NCI-H1048 (cell line): ENCODE data around the gene RAD51.
A peak's percentile ranks its signal among the peaks of the same experiment; 100 is the strongest.
"Not testable (repeated sequence)": the region's sequence is repeated elsewhere in the genome, so short reads cannot be mapped to it uniquely, and the experiment has no call there.

Experiments used
- DNase-seq: peaks from one replicate; lab custom pipeline; 2025; lab: John Stamatoyannopoulos, UW

Gene RAD51

DNA sequence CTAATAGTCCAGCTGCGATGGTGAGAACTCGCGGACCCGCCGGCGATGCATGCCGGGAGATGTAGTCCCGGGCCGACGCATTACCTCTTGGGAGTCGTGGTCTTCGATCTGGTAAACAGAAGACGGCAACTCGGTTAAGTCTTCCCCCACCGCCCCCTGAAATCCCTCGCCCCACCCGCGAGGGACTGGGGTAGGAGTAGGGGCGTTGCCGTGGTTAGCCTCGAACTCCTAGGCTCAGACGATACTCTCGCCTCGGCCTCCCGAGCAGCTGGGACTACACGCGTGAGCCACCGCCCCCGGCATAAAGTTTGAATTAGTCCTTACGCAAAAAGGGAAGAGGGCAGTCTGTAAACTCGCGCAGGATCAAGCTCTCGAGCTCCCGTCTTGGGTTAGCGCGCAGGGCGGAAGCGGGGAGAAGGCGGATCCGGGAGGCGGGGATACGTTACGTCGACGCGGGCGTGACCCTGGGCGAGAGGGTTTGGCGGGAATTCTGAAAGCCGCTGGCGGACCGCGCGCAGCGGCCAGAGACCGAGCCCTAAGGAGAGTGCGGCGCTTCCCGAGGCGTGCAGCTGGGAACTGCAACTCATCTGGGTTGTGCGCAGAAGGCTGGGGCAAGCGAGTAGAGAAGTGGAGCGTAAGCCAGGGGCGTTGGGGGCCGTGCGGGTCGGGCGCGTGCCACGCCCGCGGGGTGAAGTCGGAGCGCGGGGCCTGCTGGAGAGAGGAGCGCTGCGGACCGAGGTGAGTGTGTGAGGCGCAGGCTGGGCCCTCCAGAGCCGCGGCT is at the start of gene RAD51:
TSS of gene RAD51 (plus strand) at position 487 of the 781 bp plus-strand sequence. CDS start 3,585 bp downstream, outside the sequence.
- peak; percentile 83 for DNase-seq

- DNase-seq = no peak
These were observed 47.5 kb upstream of the RAD51 start for GRCh38 chr15:40647523-40647922.

GRCh38 chr15:40650479-40650878 is 44.5 kb upstream of the RAD51 start:
- DNase-seq = no peak

DNA sequence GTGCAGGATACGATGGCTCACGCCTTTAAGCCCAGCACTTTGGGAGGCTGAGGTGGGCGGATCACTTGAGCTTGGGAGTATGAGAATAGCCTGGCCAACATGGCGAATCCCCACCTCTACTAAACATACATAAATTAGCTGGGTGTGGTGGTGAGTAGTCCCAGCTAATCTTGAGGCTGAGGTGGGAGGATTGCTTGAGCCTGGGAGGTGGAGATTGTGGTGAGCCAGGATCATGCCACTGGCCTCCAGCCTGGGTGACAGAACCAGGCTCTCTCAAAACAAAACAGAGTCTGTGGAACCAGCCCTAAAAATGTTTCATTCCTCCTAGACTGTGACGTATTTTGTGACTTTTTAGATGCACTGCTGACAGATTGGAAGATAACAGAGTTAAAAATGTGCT is 34.3 kb upstream of the RAD51 start:
- no peak for DNase-seq

GRCh38 chr15:40664909-40665308 is 30.1 kb upstream of the RAD51 start:
- DNase-seq = no peak

DNA sequence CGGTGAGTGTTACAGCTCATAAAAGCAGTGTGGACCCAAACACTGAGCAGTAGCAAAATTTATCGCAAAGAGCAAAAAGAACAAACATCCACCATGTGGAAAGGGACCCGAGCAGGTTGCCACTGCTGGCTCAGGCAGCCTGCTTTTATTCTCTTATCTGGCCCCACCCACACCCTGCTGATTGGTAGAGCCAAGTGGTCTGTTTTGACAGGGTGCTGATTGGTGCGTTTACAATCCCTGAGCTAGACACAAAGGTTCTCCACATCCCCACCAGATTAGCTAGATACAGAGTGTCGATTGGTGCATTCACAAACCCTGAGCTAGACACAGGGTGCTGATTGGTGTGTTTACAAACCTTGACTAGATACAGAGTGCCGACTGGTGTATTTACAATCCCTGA is 18.7 kb upstream of the RAD51 start:
- not testable (repeated sequence) for DNase-seq

DNA sequence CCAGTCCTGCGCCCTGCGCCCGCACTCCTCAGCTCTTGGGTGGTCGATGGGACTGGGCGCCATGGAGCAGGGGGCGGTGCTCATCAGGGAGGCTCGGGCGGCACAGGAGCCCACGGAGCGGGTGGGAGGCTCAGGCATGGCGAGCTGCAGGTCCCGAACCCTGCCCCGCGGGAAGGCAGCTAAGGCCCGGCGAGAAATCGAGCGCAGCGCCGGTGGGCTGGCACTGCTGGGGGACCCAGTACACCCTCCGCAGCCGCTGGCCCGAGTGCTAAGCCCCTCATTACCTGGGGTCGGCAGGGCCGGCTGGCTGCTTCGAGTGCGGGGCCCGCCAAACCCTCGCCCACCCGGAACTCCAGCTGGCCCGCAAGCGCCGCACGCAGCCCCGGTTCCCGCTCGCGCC is 18.1 kb upstream of the RAD51 start:
- not testable (repeated sequence) for DNase-seq

- DNase-seq = no peak
These were observed 14.8 kb upstream of the RAD51 start for GRCh38 chr15:40680151-40680550.

DNA sequence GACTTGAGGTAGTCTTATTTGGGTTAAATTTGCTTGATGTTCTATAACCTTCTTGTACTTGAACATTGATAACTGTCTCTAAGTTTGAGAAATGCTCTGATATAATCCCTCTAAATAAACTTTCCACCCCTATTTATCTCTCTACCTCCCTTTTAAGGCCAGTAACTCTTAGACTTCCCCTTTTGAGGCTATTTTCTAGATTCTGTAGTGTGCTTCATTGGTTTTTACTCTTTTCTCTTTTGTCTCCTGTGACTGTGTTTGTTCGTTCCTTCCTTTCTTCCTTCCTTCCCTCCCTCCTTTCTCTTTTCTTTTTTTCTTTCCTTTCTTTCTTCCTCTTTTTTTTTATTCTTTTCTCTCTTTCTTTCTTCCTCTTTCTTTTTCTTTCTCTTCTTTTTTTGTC is 14.0 kb upstream of the RAD51 start:
- not testable (repeated sequence) for DNase-seq

- DNase-seq = no peak
These were observed 10.6 kb upstream of the RAD51 start for GRCh38 chr15:40684381-40684780.

GRCh38 chr15:40685376-40685775 is 9.6 kb upstream of the RAD51 start:
- no peak for DNase-seq

- DNase-seq = no peak
These were observed 5.8 kb upstream of the RAD51 start for GRCh38 chr15:40688932-40689799.

DNA sequence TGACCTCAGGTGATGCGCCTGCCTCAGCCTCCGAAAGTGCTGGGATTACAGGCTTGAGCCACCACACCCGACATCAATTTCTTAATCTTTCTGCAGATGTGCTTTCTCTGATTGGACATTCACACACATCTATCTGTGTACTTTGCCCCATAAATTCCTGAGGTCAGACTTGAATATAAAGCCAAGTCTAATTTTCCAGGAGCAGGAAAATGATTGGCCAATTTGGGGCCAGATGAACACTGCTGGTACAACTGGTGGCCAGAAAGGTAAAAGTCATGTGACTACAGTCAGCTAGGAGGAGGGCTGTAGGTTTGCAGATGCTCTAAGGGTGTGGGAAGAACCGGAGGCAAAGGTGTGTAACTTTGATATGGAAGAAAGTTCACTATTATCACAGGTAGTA is 3.2 kb upstream of the RAD51 start:
- DNase-seq = no peak

DNA sequence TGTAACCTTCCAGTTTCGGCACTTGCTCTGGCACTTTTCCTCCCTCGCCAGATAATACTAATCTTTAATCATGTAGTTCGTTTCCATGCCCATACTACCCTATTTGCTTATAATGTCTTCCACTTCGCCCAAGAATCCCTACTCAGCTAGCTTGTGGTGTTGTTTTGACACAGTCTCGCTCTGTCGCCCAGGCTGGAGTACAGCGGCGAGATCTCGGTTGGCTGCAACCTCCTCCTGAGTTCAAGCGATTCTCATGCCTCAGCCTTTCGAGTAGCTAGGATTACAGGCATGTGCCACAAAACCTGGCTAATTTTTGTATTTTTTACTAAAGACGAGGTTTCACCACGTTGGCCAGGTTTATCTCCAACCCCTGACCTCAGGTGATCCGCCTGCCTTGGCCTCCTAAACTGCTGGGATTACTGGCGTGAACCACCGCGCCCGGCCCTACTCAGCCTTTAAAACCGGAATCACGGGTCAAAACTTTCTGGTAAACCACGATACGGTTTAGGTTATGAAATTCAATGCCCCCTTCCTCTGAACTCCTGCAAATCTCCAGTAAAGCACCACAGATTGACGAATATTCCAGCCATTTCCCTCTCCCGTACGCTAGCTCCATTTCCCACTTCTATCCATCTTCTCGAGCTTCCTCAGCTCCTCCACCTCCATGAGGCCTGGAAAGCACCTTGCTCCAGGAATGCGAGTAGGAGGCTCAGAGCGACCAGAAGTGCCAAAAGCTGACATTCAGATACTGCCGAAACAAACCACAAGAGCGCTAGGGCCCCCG is 878 bp upstream of the RAD51 start:
- DNase-seq = no peak

- no peak for DNase-seq
These were observed 506 bp downstream of the RAD51 start for GRCh38 chr15:40695469-40695890.

DNA sequence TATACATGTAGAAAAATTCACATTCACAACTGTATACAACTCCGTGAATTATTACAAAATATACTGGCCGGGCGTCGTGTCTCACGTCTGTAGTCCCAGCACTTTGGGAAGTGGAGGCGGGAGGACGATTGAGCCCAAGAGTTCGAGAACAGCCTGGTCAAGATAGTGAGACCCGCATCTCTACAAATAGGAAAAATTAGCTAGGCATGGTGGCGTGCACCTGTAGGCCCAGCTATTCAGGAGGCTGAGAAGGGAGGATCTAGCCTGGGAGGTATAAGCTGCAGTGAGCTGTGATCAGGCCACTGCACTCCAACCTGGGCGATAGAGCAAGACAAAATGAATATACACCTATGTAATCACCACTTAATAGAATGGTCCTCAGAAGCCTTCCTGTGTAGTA is 1.3 kb downstream of the RAD51 start:
- no peak for DNase-seq

- no peak for DNase-seq
These were observed 2.9 kb downstream of the RAD51 start for GRCh38 chr15:40697916-40698315.

- no peak for DNase-seq
These were observed 7.1 kb downstream of the RAD51 start for GRCh38 chr15:40702077-40702476.

DNA sequence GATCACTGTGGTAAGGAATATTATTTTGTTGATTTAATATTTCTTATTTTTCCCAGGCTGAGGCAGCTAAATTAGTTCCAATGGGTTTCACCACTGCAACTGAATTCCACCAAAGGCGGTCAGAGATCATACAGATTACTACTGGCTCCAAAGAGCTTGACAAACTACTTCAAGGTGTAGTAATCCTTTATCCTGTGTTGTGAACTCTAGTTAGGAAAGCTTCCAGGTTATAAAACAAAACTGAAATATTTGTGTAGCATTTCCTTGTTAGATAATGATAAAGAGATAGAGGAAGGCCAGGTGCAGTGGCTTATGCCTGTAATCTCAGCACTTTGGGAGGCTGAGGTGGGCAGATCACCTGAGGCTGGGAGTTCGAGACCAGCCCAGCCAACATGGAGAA is 11.1 kb downstream of the RAD51 start:
- no peak for DNase-seq

DNA sequence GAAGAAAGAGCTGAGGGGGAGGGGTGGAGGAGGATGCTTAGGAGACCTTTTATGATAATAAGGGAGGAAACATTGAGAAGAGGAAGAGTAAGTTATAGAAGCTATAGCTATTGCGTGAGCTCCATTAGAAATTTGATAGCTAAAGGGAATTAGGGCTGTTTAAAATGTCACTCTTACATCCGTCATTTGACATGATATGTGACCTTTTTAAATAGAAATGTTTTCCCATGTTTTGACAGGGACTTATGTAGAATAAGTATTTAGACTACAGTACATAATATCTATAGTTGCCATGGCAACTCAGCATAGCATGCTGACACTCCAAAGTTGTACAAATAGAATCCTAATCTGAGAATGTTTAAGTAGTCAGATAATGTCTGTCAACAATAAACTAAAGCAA is 19.2 kb downstream of the RAD51 start:
- DNase-seq = no peak

GRCh38 chr15:40716165-40716564 is 21.2 kb downstream of the RAD51 start:
- DNase-seq = no peak

GRCh38 chr15:40721701-40722100 is 26.7 kb downstream of the RAD51 start:
- no peak for DNase-seq
